BE2C (cell line): Measurements from ENCODE around the gene EXOSC5.

ENCODE experiments used
- DNase-seq: peaks from one replicate; pipeline ENCODE4 v3.0.0-alpha.2; 2020
- H3K27me3 ChIP-seq: fragments of 250-450 bp; sonication (Bioruptor Pico); 2 replicates; pipeline ENCODE4 v1.5.1; 2020; ENCODE audit warnings: mild to moderate bottlenecking
- H3K36me3 ChIP-seq: fragments of 250-450 bp; sonication (Bioruptor Pico); 2 replicates; pipeline ENCODE4 v1.5.1; 2020; ENCODE audit warnings: mild to moderate bottlenecking
- H3K4me1 ChIP-seq: fragments of 250-450 bp; sonication (Bioruptor Pico); 2 replicates; pipeline ENCODE4 v1.5.1; 2020
- H3K4me3 ChIP-seq: 2 replicates; pipeline ENCODE4 v1.5.1; 2011; ENCODE audit warnings: low read depth, low read length
- H3K9me3 ChIP-seq: fragments of 250-450 bp; sonication (Bioruptor Pico); 2 replicates; pipeline ENCODE4 v1.5.1; 2020
- CTCF ChIP-seq: IDR thresholded peaks from 2 replicates; pipeline ENCODE4 v1.5.1; 2012; ENCODE audit warnings: mild to moderate bottlenecking, low read depth, low read length

The EXOSC5 gene

GRCh38 chr19:41403181-41403970 lies 6.2 kb upstream of the EXOSC5 start:
- no peak for DNase-seq
- Histone ChIP-seq H3K9me3 (no peaks in the 10 kb centered on the region), H3K4me3 (no peak overlapping the region), H3K4me1 (no peaks in the 10 kb centered on the region), H3K27me3 (no peaks in the 10 kb centered on the region), H3K36me3 (peaks cover 2% of the 10 kb centered on the region; the same call in 1 of the 2 replicates)
- no peak for TF ChIP-seq CTCF

GRCh38 chr19:41402010-41402409 lies 4.9 kb upstream of the EXOSC5 start:
- no peaks in the 10 kb centered on the region for H3K27me3 ChIP-seq
- H3K4me3 ChIP-seq = no peak overlapping the region
- no peaks in the 10 kb centered on the region for H3K4me1 ChIP-seq
- H3K9me3 ChIP-seq = no peaks in the 10 kb centered on the region
- no peak for DNase-seq
- peaks cover 5% of the 10 kb centered on the region for H3K36me3 ChIP-seq
- no peak for TF ChIP-seq CTCF

- Histone ChIP-seq H3K36me3 (peaks cover 5% of the 10 kb centered on the region), H3K4me1 (no peaks in the 10 kb centered on the region), H3K27me3 (no peaks in the 10 kb centered on the region), H3K9me3 (no peaks in the 10 kb centered on the region), H3K4me3 (no peak overlapping the region)
- no peak for DNase-seq
- no peak for TF ChIP-seq CTCF
Measured at GRCh38 chr19:41401483-41401882, 4.3 kb upstream of the EXOSC5 start.

- no peaks in the 10 kb centered on the region for H3K9me3 ChIP-seq
- H3K4me1 ChIP-seq = no peaks in the 10 kb centered on the region
- H3K36me3 ChIP-seq = peaks cover 5% of the 10 kb centered on the region
- H3K4me3 ChIP-seq = no peak overlapping the region
- TF ChIP-seq CTCF = no peak
- no peak for DNase-seq
- no peaks in the 10 kb centered on the region for H3K27me3 ChIP-seq
Measured at GRCh38 chr19:41399525-41399924, 2.4 kb upstream of the EXOSC5 start.

GRCh38 chr19:41399091-41399490 lies 1.9 kb upstream of the EXOSC5 start:
- TF ChIP-seq CTCF = no peak
- H3K4me3 ChIP-seq = peak overlapping the region; percentile 91
- H3K9me3 ChIP-seq = no peaks in the 10 kb centered on the region
- no peaks in the 10 kb centered on the region for H3K4me1 ChIP-seq
- no peak for DNase-seq
- H3K27me3 ChIP-seq = no peaks in the 10 kb centered on the region
- peaks cover 5% of the 10 kb centered on the region for H3K36me3 ChIP-seq

GRCh38 chr19:41398598-41398997 lies 1.4 kb upstream of the EXOSC5 start:
- no peaks in the 10 kb centered on the region for H3K27me3 ChIP-seq
- H3K4me3 ChIP-seq = peak overlapping the region; percentile 91
- H3K36me3 ChIP-seq = peaks cover 10% of the 10 kb centered on the region
- H3K9me3 ChIP-seq = no peaks in the 10 kb centered on the region
- no peak for DNase-seq
- no peak for TF ChIP-seq CTCF
- no peaks in the 10 kb centered on the region for H3K4me1 ChIP-seq
